BE2C (cell line): Measurements from ENCODE around the gene NKX6-1.

Experiments used
- DNase-seq: peaks from one replicate; pipeline ENCODE4 v3.0.0-alpha.2; 2020
- H3K27me3 ChIP-seq: fragments of 250-450 bp; sonication (Bioruptor Pico); 2 replicates; pipeline ENCODE4 v1.5.1; 2020; ENCODE audit warnings: mild to moderate bottlenecking
- H3K36me3 ChIP-seq: fragments of 250-450 bp; sonication (Bioruptor Pico); 2 replicates; pipeline ENCODE4 v1.5.1; 2020; ENCODE audit warnings: mild to moderate bottlenecking
- H3K4me1 ChIP-seq: fragments of 250-450 bp; sonication (Bioruptor Pico); 2 replicates; pipeline ENCODE4 v1.5.1; 2020
- H3K4me3 ChIP-seq: 2 replicates; pipeline ENCODE4 v1.5.1; 2011; ENCODE audit warnings: low read depth, low read length
- H3K9me3 ChIP-seq: fragments of 250-450 bp; sonication (Bioruptor Pico); 2 replicates; pipeline ENCODE4 v1.5.1; 2020
- CTCF ChIP-seq: IDR thresholded peaks from 2 replicates; pipeline ENCODE4 v1.5.1; 2012; ENCODE audit warnings: mild to moderate bottlenecking, low read depth, low read length

Gene NKX6-1

GRCh38 chr4:84498203-84498934 lies 723 bp downstream of the NKX6-1 start:
- Histone ChIP-seq H3K27me3 (no peaks in the 10 kb centered on the region), H3K36me3 (peaks cover 38% of the 10 kb centered on the region), H3K4me3 (peak overlapping the region; percentile 98), H3K9me3 (no peaks in the 10 kb centered on the region), H3K4me1 (peaks cover 4% of the 10 kb centered on the region; the same call in 1 of the 2 replicates)
- no peak for TF ChIP-seq CTCF
- DNase-seq, result peak; percentile 57

- DNase-seq, result peak; percentile 60
- peak overlapping the region; percentile 98 for H3K4me3 ChIP-seq
- no peak for TF ChIP-seq CTCF
- peaks cover 4% of the 10 kb centered on the region; the same call in 1 of the 2 replicates for H3K4me1 ChIP-seq
- no peaks in the 10 kb centered on the region for H3K9me3 ChIP-seq
- no peaks in the 10 kb centered on the region for H3K27me3 ChIP-seq
- H3K36me3 ChIP-seq, result peaks cover 45% of the 10 kb centered on the region
Measured at GRCh38 chr4:84497504-84498202, 1.4 kb downstream of the NKX6-1 start.

GRCh38 chr4:84496706-84497503 lies 2.2 kb downstream of the NKX6-1 start:
- Histone ChIP-seq H3K27me3 (no peaks in the 10 kb centered on the region), H3K4me1 (peaks cover 4% of the 10 kb centered on the region; the same call in 1 of the 2 replicates), H3K9me3 (no peaks in the 10 kb centered on the region), H3K36me3 (peaks cover 51% of the 10 kb centered on the region), H3K4me3 (peak overlapping the region; percentile 98)
- DNase-seq, result peak; percentile 51
- TF ChIP-seq CTCF, result no peak

- peak; percentile 58 for DNase-seq
- Histone ChIP-seq H3K9me3 (no peaks in the 10 kb centered on the region), H3K4me3 (peak overlapping the region; percentile 98), H3K36me3 (peaks cover 51% of the 10 kb centered on the region), H3K4me1 (peaks cover 4% of the 10 kb centered on the region; the same call in 1 of the 2 replicates), H3K27me3 (no peaks in the 10 kb centered on the region)
- no peak for TF ChIP-seq CTCF
Measured at GRCh38 chr4:84496331-84496705, 2.8 kb downstream of the NKX6-1 start.

- peaks cover 51% of the 10 kb centered on the region for H3K36me3 ChIP-seq
- TF ChIP-seq CTCF, result no peak
Measured at GRCh38 chr4:84495794-84496261, 3.3 kb downstream of the NKX6-1 start.

More at GRCh38 chr4:84495794-84496261, 3.3 kb downstream of the NKX6-1 start:
- no peak for DNase-seq
- peak overlapping the region; percentile 98 for H3K4me3 ChIP-seq
- no peaks in the 10 kb centered on the region for H3K9me3 ChIP-seq
- H3K27me3 ChIP-seq, result no peaks in the 10 kb centered on the region
- H3K4me1 ChIP-seq, result peaks cover 4% of the 10 kb centered on the region; the same call in 1 of the 2 replicates
